Natural killer cell treated with Interleukin-12 subunit alpha and Interleukin-12 subunit beta and Interleukin-15 and Interleukin-18, amount 100 ng/mL, for 72 hours (primary cell): ENCODE measurements around the gene TSFM. TPM values are rescaled to one million over a fixed set of nuclear protein-coding genes. Genes with fewer than 3 reads are reported as not detected.
"Not testable (repeated sequence)": the region's sequence is repeated elsewhere in the genome, so short reads cannot be mapped to it uniquely, and the experiment has no call there.

Experiments used
- ATAC-seq, 2 donors: fragments of 150-1000 bp; cut with Tn5 transposase in 1 of 2; sonication (Bioruptor Pico), chemical (Tn5 transposase) in 1 of 2; 2 replicates each; pipeline ENCODE4 v1.10.0; 2021
- DNase-seq: peaks from one replicate; pipeline ENCODE4 v3.0.0; 2022; ENCODE audit warnings: low spot score
- H3K27ac Mint-ChIP-seq, 2 donors: 1 replicate in 1 of 2; 2 replicates in 1 of 2; pipeline ENCODE4 v1.8.0; 2022; ENCODE audit warnings: mixed read lengths in 2 of 2, mild to moderate bottlenecking in 1 of 2, moderate library complexity in 1 of 2
- H3K27me3 Mint-ChIP-seq, 2 donors: 1 replicate in 1 of 2; 2 replicates in 1 of 2; pipeline ENCODE4 v1.8.0; 2022; ENCODE audit warnings: mixed read lengths in 2 of 2
- H3K36me3 Mint-ChIP-seq: one replicate; pipeline ENCODE4 v1.8.0; 2022; ENCODE audit warnings: mixed read lengths
- H3K4me1 Mint-ChIP-seq, 2 donors: 1 replicate in 1 of 2; 2 replicates in 1 of 2; pipeline ENCODE4 v1.8.0; 2022; ENCODE audit warnings: low read depth in 2 of 2, mixed read lengths in 2 of 2, mild to moderate bottlenecking in 1 of 2
- H3K4me3 Mint-ChIP-seq: one replicate; pipeline ENCODE4 v1.8.0; 2022; ENCODE audit warnings: mixed read lengths
- H3K9me3 Mint-ChIP-seq: 2 replicates; pipeline ENCODE4 v1.8.0; 2022; ENCODE audit warnings: mixed read lengths
- total RNA-seq, 2 donors: library from RNA; stranded (reverse); gene quantifications; one replicate each; pipeline ENCODE4 v1.2.3, GENCODE V29; 2022

Gene TSFM
- total RNA-seq, 2 donors from 2014 or later: 43.2 to 44.6 TPM

DNA sequence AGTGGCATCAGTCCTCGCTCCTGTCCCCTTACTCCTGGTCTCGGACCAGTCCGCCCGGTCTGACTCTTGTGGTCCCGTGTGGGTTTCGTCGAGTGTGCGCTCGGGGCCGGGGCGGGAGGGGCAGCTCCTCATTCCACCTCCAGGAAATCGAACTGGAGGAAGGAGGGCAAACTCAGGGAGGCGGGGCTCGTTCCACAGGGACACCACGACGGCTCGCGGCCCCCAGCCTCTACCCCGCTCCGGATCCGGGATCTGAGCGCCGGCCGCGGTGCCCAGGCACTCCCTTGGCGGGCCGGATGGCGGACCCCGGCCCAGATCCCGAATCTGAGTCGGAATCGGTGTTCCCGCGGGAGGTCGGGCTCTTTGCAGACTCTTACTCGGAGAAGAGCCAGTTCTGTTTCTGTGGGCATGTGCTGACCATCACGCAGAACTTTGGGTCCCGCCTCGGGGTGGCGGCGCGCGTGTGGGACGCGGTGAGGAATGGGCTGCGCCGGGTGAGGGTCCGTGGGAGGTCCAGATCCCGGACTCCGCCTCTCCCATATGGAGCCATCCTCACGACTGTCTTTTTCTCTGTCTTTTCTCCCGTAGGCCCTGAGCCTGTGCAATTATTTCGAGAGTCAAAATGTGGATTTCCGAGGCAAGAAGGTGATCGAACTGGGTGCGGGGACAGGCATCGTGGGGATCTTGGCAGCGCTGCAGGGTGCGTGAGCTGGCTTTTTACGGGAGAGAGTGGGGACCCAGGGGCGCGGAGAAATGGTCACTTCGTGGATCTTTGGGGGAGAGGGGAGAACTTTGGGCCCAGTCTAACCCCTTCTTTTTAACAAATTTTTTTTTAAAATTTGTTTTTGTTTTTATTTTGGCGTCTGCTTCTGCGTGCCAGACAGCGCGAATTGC is 9.9 kb upstream of the TSFM start, which contains the start of gene EEF1AKMT3:
EEF1AKMT3 (plus strand) TSS at position 186 of the 894 bp plus-strand sequence; CDS start at position 297, 111 bp downstream.
- H3K4me3 Mint-ChIP-seq: peak within 1 kb of the TSS; percentile 100
- H3K27ac Mint-ChIP-seq: peak within 1 kb of the TSS; percentile 96 to 98
- DNase-seq: no peak
- H3K9me3 Mint-ChIP-seq: no peaks in the 10 kb centered on the region
- ATAC-seq: peak; percentile 45 to 61
- no peaks in the 10 kb centered on the region for H3K27me3 Mint-ChIP-seq
- peaks cover 35 to 37% of the 10 kb centered on the region in 2 donors for H3K4me1 Mint-ChIP-seq
- H3K36me3 Mint-ChIP-seq: no peaks in the 10 kb centered on the region

DNA sequence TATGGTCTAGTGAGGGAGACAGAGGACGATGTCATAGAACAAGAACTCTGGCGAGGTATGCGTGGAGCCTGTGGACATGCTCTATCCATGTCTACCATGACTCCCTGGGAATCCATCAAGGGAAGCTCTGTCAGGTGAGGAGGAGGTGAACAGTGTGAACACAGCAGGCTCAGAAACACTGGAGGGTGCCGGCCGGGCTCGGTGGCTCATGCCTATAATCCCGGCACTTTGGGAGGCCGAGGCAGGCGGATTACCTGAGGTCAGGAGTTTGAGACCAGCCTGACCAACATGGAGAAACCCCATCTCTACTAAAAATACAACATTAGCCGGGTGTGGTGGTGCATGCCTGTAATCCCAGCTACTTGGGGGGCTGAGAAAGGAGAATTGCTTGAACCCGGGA is 8.0 kb upstream of the TSFM start:
- H3K4me1 Mint-ChIP-seq: peaks cover 35 to 37% of the 10 kb centered on the region in 2 donors
- not testable (repeated sequence) for H3K36me3 Mint-ChIP-seq, ATAC-seq, H3K27me3 Mint-ChIP-seq, H3K4me3 Mint-ChIP-seq, H3K27ac Mint-ChIP-seq, H3K9me3 Mint-ChIP-seq, DNase-seq

DNA sequence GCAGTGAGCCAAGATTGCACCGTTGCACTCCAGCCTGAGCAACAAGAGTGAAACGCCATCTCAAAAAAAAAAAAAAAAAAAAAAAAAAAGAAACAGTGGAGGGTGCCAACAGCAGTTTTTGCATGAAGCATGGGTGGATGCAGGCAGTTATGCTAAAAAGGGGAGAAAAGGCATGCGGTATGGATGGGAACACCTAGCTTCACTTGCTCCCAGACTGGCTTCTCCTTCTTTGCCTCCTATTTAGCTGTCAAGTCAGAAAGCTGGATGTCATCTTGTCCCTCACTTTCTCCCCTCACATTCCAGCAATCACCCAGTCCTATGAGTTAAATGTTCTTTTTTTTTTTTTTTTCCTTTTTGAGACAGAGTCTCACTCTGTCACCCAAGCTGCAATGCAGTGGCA is 7.5 kb upstream of the TSFM start:
- no peak overlapping the region for H3K4me3 Mint-ChIP-seq
- no peaks in the 10 kb centered on the region for H3K36me3 Mint-ChIP-seq
- no peaks in the 10 kb centered on the region for H3K27me3 Mint-ChIP-seq
- ATAC-seq: no peak
- H3K27ac Mint-ChIP-seq: no peak overlapping the region
- H3K4me1 Mint-ChIP-seq: peaks cover 33% of the 10 kb centered on the region in 2 donors
- no peaks in the 10 kb centered on the region for H3K9me3 Mint-ChIP-seq
- no peak for DNase-seq

DNA sequence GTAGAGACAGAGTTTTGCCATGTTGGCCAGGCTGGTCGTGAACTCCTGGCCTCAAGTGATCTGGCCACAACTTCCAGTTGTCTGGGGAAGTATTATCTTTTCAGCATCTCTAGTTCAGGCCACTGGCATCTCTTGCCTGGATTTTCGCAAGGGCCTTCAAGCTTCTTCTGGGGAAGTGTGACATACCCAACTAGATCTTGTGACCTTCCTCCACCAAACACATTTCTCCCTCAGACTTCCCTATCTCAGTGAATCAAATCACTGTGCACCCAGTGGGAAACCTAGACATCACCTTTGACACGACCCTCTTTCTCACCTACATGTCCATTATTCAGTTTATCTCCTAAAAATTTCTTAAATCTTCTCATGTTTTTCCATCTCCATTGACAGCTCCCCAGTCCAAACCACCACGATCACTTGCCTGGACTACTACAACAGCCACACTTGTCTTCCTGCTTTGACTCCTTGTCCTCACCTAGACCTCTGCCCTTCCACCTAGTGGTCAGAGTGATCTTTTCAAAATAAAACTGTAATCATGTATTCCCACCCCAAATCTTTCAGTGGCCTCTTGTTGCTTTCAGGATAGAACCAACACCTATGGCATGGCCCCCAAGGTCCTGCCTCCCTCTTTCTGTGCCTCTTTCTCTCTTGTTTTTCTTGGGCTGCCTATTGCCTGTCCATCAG is 6.9 kb upstream of the TSFM start:
- Mint-ChIP-seq H3K4me1 (peaks cover 26 to 34% of the 10 kb centered on the region in 2 donors), H3K9me3 (no peaks in the 10 kb centered on the region), H3K36me3 (no peaks in the 10 kb centered on the region), H3K27me3 (no peaks in the 10 kb centered on the region), H3K4me3 (no peak overlapping the region), H3K27ac (no peak overlapping the region)
- no peak for DNase-seq
- no peak for ATAC-seq

DNA sequence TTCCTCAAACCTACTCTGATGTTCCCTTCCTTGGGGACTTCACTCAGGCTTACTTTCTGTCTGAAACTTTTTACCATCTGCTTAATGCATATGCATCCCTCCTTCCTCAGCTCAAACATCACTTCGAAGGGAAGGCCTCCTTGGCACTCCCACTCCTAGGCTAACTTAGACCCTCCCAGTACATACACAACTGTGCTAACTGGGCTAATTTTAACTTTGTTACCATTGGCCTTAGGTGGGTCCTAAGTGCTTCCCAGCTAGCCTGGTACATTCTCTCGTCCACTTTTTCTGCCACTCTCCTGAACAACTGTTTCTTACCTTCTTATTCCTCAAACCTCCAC is 6.4 kb upstream of the TSFM start:
- H3K4me3 Mint-ChIP-seq: no peak overlapping the region
- H3K4me1 Mint-ChIP-seq: peaks cover 21 to 29% of the 10 kb centered on the region in 2 donors
- H3K36me3 Mint-ChIP-seq: no peaks in the 10 kb centered on the region
- H3K27me3 Mint-ChIP-seq: no peaks in the 10 kb centered on the region
- no peak overlapping the region for H3K27ac Mint-ChIP-seq
- no peaks in the 10 kb centered on the region for H3K9me3 Mint-ChIP-seq
- DNase-seq (no peak), ATAC-seq (no peak)

DNA sequence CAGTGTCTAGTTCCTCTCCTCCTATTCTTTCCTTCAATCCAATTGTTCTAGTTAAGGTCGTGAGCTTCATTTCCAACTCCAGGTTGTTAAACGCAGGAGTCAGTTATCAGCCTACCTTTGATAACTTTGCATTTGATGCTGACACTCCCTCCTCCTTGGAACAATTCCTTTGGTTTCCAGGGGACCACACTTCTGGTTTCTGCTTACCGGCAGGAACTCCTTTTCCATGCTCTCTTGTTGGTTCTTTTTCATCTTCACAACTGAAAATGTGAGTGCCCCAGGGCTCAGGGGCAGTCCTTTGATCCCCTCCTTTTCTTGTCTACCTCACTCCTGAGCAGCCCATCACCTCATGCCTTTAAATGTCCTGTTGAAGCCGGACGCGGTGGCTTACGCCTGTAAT is 5.2 kb upstream of the TSFM start:
- no peaks in the 10 kb centered on the region for H3K36me3 Mint-ChIP-seq
- no peaks in the 10 kb centered on the region for H3K9me3 Mint-ChIP-seq
- no peaks in the 10 kb centered on the region for H3K27me3 Mint-ChIP-seq
- peaks cover 24 to 31% of the 10 kb centered on the region in 2 donors for H3K4me1 Mint-ChIP-seq
- DNase-seq (no peak), ATAC-seq (no peak)
- H3K27ac Mint-ChIP-seq: peak overlapping the region in 1 of 2 donors; percentile 22
- no peak overlapping the region for H3K4me3 Mint-ChIP-seq

DNA sequence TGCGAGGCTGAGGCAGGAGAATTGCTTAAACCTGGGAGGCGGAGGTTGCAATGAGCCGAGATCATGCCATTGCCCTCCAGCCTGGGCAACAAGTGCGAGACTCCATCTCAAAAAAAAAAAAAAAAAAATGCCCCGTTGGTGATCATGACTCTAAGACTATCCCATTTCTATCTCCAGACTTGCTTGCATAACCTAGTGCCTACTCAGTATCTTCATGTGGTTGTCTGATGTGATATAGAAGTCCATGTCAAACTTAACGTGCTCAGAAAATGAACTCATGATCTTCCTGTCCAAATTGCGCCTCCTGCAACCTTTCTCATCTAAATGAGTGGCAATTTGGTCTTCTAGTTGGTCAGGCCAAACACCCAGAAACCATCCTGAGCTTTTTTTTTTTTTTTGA is 4.7 kb upstream of the TSFM start:
- Mint-ChIP-seq H3K4me3 (no peak overlapping the region), H3K27ac (no peak overlapping the region), H3K4me1 (peaks cover 27 to 34% of the 10 kb centered on the region in 2 donors)

DNA sequence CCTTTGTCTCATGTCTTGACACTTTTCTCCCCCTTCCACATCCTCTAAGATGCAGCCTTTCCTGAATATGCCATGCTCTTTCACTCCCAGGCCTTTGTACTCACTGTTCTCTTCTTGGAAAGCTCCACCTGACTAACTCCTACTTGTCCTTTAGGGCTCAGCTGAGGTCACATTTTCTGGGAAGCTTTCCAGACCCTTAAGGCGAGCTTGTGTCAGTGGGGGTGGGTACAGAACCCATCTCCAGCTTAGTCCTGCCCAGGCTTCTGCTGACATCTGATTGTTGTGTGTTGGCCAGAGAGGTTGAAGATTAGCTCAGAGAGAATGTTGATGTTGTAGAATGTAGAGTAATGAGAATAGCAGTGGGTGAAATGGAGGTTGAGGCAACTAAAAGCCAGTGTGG is 2.9 kb upstream of the TSFM start:
- H3K27ac Mint-ChIP-seq: peak overlapping the region in 1 of 2 donors; percentile 30
- no peaks in the 10 kb centered on the region for H3K27me3 Mint-ChIP-seq
- peaks cover 33 to 41% of the 10 kb centered on the region in 2 donors for H3K4me1 Mint-ChIP-seq
- H3K9me3 Mint-ChIP-seq: no peaks in the 10 kb centered on the region
- H3K4me3 Mint-ChIP-seq: no peak overlapping the region
- ATAC-seq (no peak), DNase-seq (no peak)
- peaks cover 10% of the 10 kb centered on the region for H3K36me3 Mint-ChIP-seq

More for the DNA sequence above, 4.7 kb upstream of the TSFM start:
- Mint-ChIP-seq H3K27me3 (no peaks in the 10 kb centered on the region), H3K9me3 (no peaks in the 10 kb centered on the region), H3K36me3 (peaks cover 2% of the 10 kb centered on the region)
- ATAC-seq (no peak), DNase-seq (no peak)

DNA sequence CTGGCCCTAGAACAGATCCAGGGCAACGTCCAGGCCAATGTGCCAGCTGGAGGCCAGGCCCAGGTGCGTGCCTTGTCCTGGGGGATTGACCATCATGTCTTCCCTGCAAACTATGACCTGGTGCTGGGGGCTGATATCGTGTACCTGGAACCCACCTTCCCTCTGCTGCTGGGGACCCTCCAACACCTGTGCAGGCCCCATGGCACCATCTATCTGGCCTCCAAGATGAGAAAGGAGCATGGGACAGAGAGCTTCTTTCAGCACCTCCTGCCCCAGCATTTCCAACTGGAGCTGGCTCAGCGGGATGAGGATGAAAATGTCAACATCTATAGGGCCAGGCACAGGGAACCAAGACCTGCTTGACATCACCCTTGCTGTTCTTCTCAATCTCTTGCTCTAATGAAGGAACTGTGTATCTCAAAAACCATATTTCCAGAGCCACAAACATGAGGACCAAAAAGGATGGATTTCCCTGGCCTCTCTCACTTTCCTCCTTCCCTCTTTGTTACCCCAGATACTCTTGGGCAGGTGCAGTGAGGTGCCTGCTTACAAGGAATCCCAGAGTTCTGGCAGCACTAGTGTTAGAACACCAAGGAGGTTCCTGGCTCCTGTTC is 2.2 kb upstream of the TSFM start:
- Mint-ChIP-seq H3K27ac (no peak overlapping the region), H3K9me3 (no peaks in the 10 kb centered on the region), H3K27me3 (no peaks in the 10 kb centered on the region), H3K4me3 (no peak overlapping the region), H3K36me3 (peaks cover 10% of the 10 kb centered on the region), H3K4me1 (peaks cover 33 to 41% of the 10 kb centered on the region in 2 donors)
- ATAC-seq (no peak), DNase-seq (no peak)

DNA sequence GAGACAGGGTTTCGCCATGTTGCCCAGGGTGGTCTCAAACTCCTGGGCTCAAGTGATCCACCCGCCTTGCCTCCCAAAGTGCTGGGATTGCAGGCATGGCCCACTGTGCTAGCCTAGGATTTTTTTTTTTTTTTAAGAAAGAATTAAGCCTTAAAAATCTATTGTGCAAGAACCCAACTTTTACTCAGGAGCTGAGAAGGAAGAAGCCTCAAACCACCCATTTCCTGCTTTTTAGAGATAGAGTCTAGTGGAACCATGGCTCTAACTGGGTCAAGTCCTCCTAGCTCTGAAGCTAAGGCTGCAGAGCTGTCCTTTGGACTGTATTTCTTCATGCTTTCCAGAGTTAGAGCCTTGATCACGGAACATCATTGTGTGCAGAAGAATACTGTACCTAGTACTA is 1.3 kb upstream of the TSFM start:
- H3K9me3 Mint-ChIP-seq: no peaks in the 10 kb centered on the region
- DNase-seq (no peak), ATAC-seq (no peak)
- H3K4me3 Mint-ChIP-seq: peak overlapping the region; percentile 98
- peak overlapping the region; percentile 81 to 94 for H3K27ac Mint-ChIP-seq
- peaks cover 12% of the 10 kb centered on the region for H3K36me3 Mint-ChIP-seq
- H3K27me3 Mint-ChIP-seq: no peaks in the 10 kb centered on the region
- peaks cover 30 to 36% of the 10 kb centered on the region in 2 donors for H3K4me1 Mint-ChIP-seq

DNA sequence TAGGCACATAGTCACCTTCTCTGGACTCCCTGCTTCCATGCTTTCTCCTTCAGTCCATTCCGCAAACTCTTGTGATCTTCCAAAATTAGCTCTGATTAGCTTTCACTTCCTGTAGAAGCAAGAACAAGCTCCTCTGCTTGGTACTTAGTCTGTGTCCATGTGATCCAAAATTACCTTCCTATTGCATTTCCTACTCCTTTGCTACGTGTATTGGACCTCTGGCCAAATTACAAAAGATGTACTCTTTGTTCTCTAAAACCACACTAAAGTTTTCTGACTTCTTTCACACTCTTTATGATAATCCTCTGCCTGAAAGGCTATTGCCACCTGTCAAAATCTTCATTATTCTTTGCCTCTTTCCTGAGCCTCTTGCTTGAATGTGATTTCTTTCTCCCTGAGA is 786 bp upstream of the TSFM start:
- Mint-ChIP-seq H3K36me3 (peaks cover 17% of the 10 kb centered on the region), H3K27ac (peak overlapping the region; percentile 81 to 94), H3K27me3 (no peaks in the 10 kb centered on the region), H3K4me3 (peak overlapping the region; percentile 98), H3K4me1 (peaks cover 34 to 35% of the 10 kb centered on the region in 2 donors), H3K9me3 (no peaks in the 10 kb centered on the region)
- no peak for DNase-seq
- ATAC-seq: no peak

DNA sequence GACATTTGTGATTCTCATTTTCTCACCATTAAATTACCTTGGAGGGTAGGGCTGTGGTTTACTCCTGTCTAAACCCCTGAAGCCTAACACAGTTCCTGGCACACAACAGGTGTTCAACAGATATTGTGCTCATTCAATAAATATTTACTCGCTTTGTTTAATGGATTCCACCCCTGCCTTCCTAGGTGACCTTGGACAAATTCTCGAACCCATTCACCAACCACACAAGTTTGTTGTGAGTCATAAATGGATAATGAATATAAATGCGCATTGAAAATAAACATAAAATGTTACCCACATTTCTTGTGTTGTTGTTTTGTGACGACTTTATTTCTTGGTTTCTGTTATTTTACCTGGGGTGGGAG is 362 bp upstream of the TSFM start:
- peaks cover 17% of the 10 kb centered on the region for H3K36me3 Mint-ChIP-seq
- no peak for ATAC-seq
- peak overlapping the region; percentile 81 to 94 for H3K27ac Mint-ChIP-seq

DNA sequence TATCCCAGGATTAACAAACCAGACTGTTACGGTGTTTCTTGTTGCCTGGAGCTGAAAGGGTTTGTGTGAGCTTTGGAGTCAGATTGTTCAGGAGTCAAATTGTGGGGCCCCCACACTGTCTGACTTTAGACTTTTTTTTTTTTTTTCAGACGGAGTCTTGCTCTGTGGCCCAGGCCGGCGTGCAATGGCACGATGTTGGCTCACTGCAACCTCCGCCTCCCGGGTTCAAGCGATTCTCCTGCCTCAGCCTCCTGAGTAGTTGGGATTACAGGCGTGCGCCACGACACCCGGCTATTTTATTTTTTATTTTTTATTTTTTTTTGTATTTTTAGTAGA is 847 bp downstream of the TSFM start:
- Mint-ChIP-seq H3K27me3 (no peaks in the 10 kb centered on the region), H3K4me3 (peak overlapping the region; percentile 98)
- no peak for ATAC-seq

More for the DNA sequence above, 362 bp upstream of the TSFM start:
- Mint-ChIP-seq H3K27me3 (no peaks in the 10 kb centered on the region), H3K4me3 (peak overlapping the region; percentile 98), H3K4me1 (peaks cover 34 to 35% of the 10 kb centered on the region in 2 donors), H3K9me3 (no peaks in the 10 kb centered on the region)
- no peak for DNase-seq

DNA sequence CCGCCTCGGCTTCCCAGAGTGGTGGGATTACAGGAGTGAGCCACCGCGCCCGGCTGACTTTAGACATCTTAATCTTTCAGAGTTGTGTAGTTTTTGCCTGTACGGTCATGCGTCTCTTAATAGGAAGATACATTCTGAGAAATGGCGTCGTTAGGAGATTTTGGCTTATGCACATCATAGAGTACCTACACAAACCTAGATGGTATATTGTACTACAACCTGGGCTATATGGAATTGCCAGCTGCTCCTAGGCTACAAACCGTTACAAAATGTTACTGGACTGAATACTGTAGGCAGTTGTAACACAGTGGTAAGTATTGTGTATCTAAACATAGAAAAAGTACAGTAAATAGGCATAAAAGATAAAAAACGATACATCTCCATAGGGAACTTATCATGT is 1.3 kb downstream of the TSFM start:
- no peak for DNase-seq
- Mint-ChIP-seq H3K4me3 (peak overlapping the region; percentile 98), H3K27me3 (no peaks in the 10 kb centered on the region), H3K4me1 (peaks cover 34 to 35% of the 10 kb centered on the region in 2 donors), H3K27ac (peak overlapping the region; percentile 36 to 94), H3K9me3 (no peaks in the 10 kb centered on the region), H3K36me3 (peaks cover 17% of the 10 kb centered on the region)
- no peak for ATAC-seq

More for the DNA sequence above, 847 bp downstream of the TSFM start:
- peaks cover 17% of the 10 kb centered on the region for H3K36me3 Mint-ChIP-seq
- peaks cover 34 to 35% of the 10 kb centered on the region in 2 donors for H3K4me1 Mint-ChIP-seq
- DNase-seq: no peak
- H3K27ac Mint-ChIP-seq: peak overlapping the region; percentile 81 to 94
- H3K9me3 Mint-ChIP-seq: no peaks in the 10 kb centered on the region
